GM23338 (cell line): ENCODE measurements around the gene ANKRD11. TPM values are rescaled to one million over a fixed set of nuclear protein-coding genes. Genes with fewer than 3 reads are reported as not detected.
A peak's percentile ranks its signal among the peaks of the same experiment; 100 is the strongest.

Experiments
- ATAC-seq: fragments of 200-7000 bp; cut with Tn5 transposase; 3 replicates; pipeline ENCODE4 v1.9.1; 2020
- DNase-seq: peaks from one replicate; pipeline ENCODE4 v3.0.0-alpha.2; 2015; ENCODE audit warnings: low spot score
- H2AFZ ChIP-seq: fragments of 200-600 bp; sonication (generic); 2 replicates; pipeline ENCODE4 v1.8.0; 2016; ENCODE audit warnings: antibody characterized with exemption, mild to moderate bottlenecking, moderate library complexity
- H3F3A ChIP-seq: fragments of 200-600 bp; sonication (generic); replicated peaks from 2 replicates; pipeline ENCODE4 v1.8.0; 2017; ENCODE audit warnings: antibody characterized with exemption, mixed run types, low read depth
- H3K27ac ChIP-seq: fragments of 200-600 bp; sonication (generic); 2 replicates; pipeline ENCODE4 v1.6.1; 2016; ENCODE audit warnings: low read depth
- H3K27me3 ChIP-seq: fragments of 200-600 bp; sonication (generic); 2 replicates; pipeline ENCODE4 v1.8.0; 2016; ENCODE audit warnings: mild to moderate bottlenecking, mixed run types, moderate library complexity; ENCODE audit not compliant: insufficient read depth
- H3K36me3 ChIP-seq: fragments of 200-600 bp; sonication (generic); 2 replicates; pipeline ENCODE4 v1.8.0; 2016; ENCODE audit warnings: mild to moderate bottlenecking; ENCODE audit not compliant: insufficient read depth
- H3K4me1 ChIP-seq: fragments of 200-600 bp; sonication (generic); 2 replicates; pipeline ENCODE4 v1.8.0; 2016; ENCODE audit warnings: mild to moderate bottlenecking, moderate library complexity; ENCODE audit not compliant: insufficient read depth
- H3K4me2 ChIP-seq: fragments of 200-600 bp; sonication (generic); 2 replicates; pipeline ENCODE4 v1.7.1; 2017; ENCODE audit warnings: mixed run types
- H3K4me3 ChIP-seq: fragments of 200-600 bp; sonication (generic); 2 replicates; pipeline ENCODE4 v1.6.1; 2016; ENCODE audit warnings: mixed run types
- H3K79me2 ChIP-seq: fragments of 200-600 bp; sonication (generic); replicated peaks from 2 replicates; pipeline ENCODE4 v1.8.0; 2017; ENCODE audit warnings: mild to moderate bottlenecking; ENCODE audit not compliant: insufficient read depth
- H3K9me2 ChIP-seq: fragments of 200-600 bp; sonication (generic); 2 replicates; pipeline ENCODE4 v1.8.0; 2017; ENCODE audit not compliant: insufficient read depth
- H4K20me1 ChIP-seq: fragments of 200-600 bp; sonication (generic); replicated peaks from 2 replicates; pipeline ENCODE4 v1.8.0; 2017; ENCODE audit warnings: mild to moderate bottlenecking; ENCODE audit not compliant: insufficient read depth
- H3K27ac Mint-ChIP-seq: 2 replicates; pipeline ENCODE4 v1.8.0; 2020; ENCODE audit warnings: inconsistent platforms, mild to moderate bottlenecking, moderate library complexity, mixed read lengths
- H3K27me3 Mint-ChIP-seq: 3 replicates; pipeline ENCODE4 v1.8.0; 2022; ENCODE audit warnings: low read depth, mild to moderate bottlenecking, moderate library complexity, mixed read lengths, inconsistent platforms; ENCODE audit not compliant: insufficient read depth, poor library complexity
- H3K36me3 Mint-ChIP-seq: 3 replicates; pipeline ENCODE4 v1.8.0; 2021; ENCODE audit warnings: low read depth, mild to moderate bottlenecking, inconsistent platforms, moderate library complexity, mixed read lengths
- H3K4me1 Mint-ChIP-seq: 3 replicates; pipeline ENCODE4 v1.8.0; 2020; ENCODE audit warnings: mild to moderate bottlenecking, inconsistent platforms, mixed read lengths
- H3K4me3 Mint-ChIP-seq: 3 replicates; pipeline ENCODE4 v1.8.0; 2021; ENCODE audit warnings: moderate library complexity, mild to moderate bottlenecking, inconsistent platforms, mixed read lengths
- H3K9me3 Mint-ChIP-seq: 3 replicates; pipeline ENCODE4 v1.8.0; 2020; ENCODE audit warnings: moderate library complexity, mild to moderate bottlenecking, inconsistent platforms, mixed read lengths
- CREB1 ChIP-seq: fragments of 250-450 bp; sonication (Bioruptor Pico); IDR thresholded peaks from 2 replicates; pipeline ENCODE4 v1.5.0; 2020; ENCODE audit warnings: low read depth, mild to moderate bottlenecking, moderate library complexity
- CTCF ChIP-seq, 2 experiments: fragments of 200-600 bp in 1 of 2; sonication (generic) in 1 of 2; conservative IDR thresholded peaks; 2 replicates each; pipeline versions ENCODE4 v1.5.1 to v1.6.1; 2016 to 2017; ENCODE audit warnings: antibody characterized with exemption in 2 of 2, low read depth in 2 of 2, mild to moderate bottlenecking in 2 of 2, moderate library complexity in 1 of 2
- ETS1 ChIP-seq: IDR thresholded peaks from 2 replicates; pipeline ENCODE4 v1.6.1; 2016; ENCODE audit warnings: antibody characterized with exemption
- EZH2 ChIP-seq: fragments of 200-600 bp; sonication (generic); IDR thresholded peaks from one replicate; pipeline ENCODE4 v1.8.0; 2017; ENCODE audit warnings: antibody characterized with exemption, mild to moderate bottlenecking, low read depth; ENCODE audit not compliant: unreplicated experiment
- EZH2phosphoT487 ChIP-seq: fragments of 200-600 bp; sonication (generic); IDR thresholded peaks from one replicate; pipeline ENCODE4 v1.8.1; 2018; ENCODE audit warnings: antibody characterized with exemption; ENCODE audit not compliant: unreplicated experiment
- JUNB ChIP-seq: IDR thresholded peaks from one replicate; pipeline ENCODE4 v1.6.1; 2016; ENCODE audit warnings: antibody characterized with exemption; ENCODE audit not compliant: unreplicated experiment
- NANOG ChIP-seq: IDR thresholded peaks from 2 replicates; pipeline ENCODE4 v1.6.1; 2016; ENCODE audit warnings: antibody characterized with exemption, borderline replicate concordance
- POLR2AphosphoS5 ChIP-seq: IDR thresholded peaks from 2 replicates; pipeline ENCODE4 v1.6.1; 2016; ENCODE audit warnings: antibody characterized with exemption, low read depth
- REST ChIP-seq: IDR thresholded peaks from one replicate; pipeline ENCODE4 v1.6.1; 2018; ENCODE audit warnings: antibody characterized with exemption; ENCODE audit not compliant: unreplicated experiment
- STAT1 ChIP-seq: IDR thresholded peaks from one replicate; pipeline ENCODE4 v1.6.1; 2016; ENCODE audit warnings: antibody characterized with exemption; ENCODE audit not compliant: unreplicated experiment
- ZNF114 ChIP-seq: fragments of 250-450 bp; sonication (Bioruptor Pico); IDR thresholded peaks from 2 replicates; pipeline ENCODE4 v1.5.0; 2020; ENCODE audit warnings: mild to moderate bottlenecking, moderate library complexity
- ZNF331 ChIP-seq: fragments of 250-450 bp; sonication (Bioruptor Pico); IDR thresholded peaks from 2 replicates; pipeline ENCODE4 v1.5.0; 2020; ENCODE audit warnings: low read depth, mild to moderate bottlenecking, moderate library complexity
- ZNF462 ChIP-seq: fragments of 250-450 bp; sonication (Bioruptor Pico); IDR thresholded peaks from 2 replicates; pipeline ENCODE4 v1.5.0; 2020; ENCODE audit warnings: mild to moderate bottlenecking, moderate library complexity
- polyA plus RNA-seq: library from polyadenylated mRNA; unstranded; fragments of >200 nt; fragmentation: Nextera tagmentation; extraction: Ambion mirVana; gene quantifications from 2 replicates; pipeline ENCODE4 v1.2.1, GENCODE V29; 2016
- total RNA-seq: library from RNA; depleted of rRNA; stranded (reverse); fragments of >200 nt; shearing (Covaris generic); gene quantifications from 2 replicates; pipeline ENCODE4 v1.2.3, GENCODE V29; 2014

The ANKRD11 gene
- total and polyA plus RNA-seq, 2 experiments from 2014 or later, result 130 to 159 TPM

GRCh38 chr16:89458967-89459366 lies 31.4 kb downstream of the ANKRD11 start:
- peak overlapping the region; percentile 4 for H3K27ac Mint-ChIP-seq
- peak overlapping the region; percentile 87; the same call in 1 of the 2 replicates for H3K27ac ChIP-seq
- no peak overlapping the region for H3K4me2 ChIP-seq

More at GRCh38 chr16:89458967-89459366, 31.4 kb downstream of the ANKRD11 start:
- H3K4me1 Mint-ChIP-seq, result peaks cover 25% of the 10 kb centered on the region
- TF ChIP-seq ZNF331 (CRISPR knock-in tag) (no peak), EZH2 (no peak), POLR2AphosphoS5 (no peak), ZNF114 (no peak), STAT1 (no peak), CTCF (conservative IDR thresholded peaks at IDR 0.05; ENCODE audit: low read depth in 2 of 2) (no peak), REST (no peak), EZH2phosphoT487 (no peak), ETS1 (no peak), JUNB (no peak), CREB1 (CRISPR knock-in tag) (no peak), ZNF462 (CRISPR knock-in tag) (no peak), NANOG (no peak)
- Histone ChIP-seq H2AFZ (no peak overlapping the region), H3K4me3 (no peak overlapping the region), H3K79me2 (peaks cover 93% of the 10 kb centered on the region), H3K27me3 (no peaks in the 10 kb centered on the region), H3K36me3 (no peaks in the 10 kb centered on the region), H3K9me2 (no peaks in the 10 kb centered on the region), H4K20me1 (peaks cover 56% of the 10 kb centered on the region), H3K4me1 (peaks cover 10% of the 10 kb centered on the region; the same call in 1 of the 2 replicates), H3F3A (peaks cover 6% of the 10 kb centered on the region; the same call in 1 of the 2 replicates)
- peaks cover 53% of the 10 kb centered on the region for H3K36me3 Mint-ChIP-seq
- H3K4me3 Mint-ChIP-seq, result no peak overlapping the region; the same call in 2 of the 3 replicates
- ATAC-seq (no peak), DNase-seq (no peak)
- H3K27me3 Mint-ChIP-seq, result peaks cover 16% of the 10 kb centered on the region
- H3K9me3 Mint-ChIP-seq, result peaks cover 26% of the 10 kb centered on the region; the same call in 2 of the 3 replicates
